Stimulated activated CD8-positive, alpha-beta memory T cell treated with anti-CD3 and anti-CD28 coated beads, Interleukin-7, amount 100 ng/mL, for 48 hours (primary cell): ENCODE results near the gene PGF.

Experiments
- DNase-seq, 2 donors: peaks; one replicate each; pipeline ENCODE4 v3.0.0-alpha.2; 2020; ENCODE audit warnings: low read depth in 1 of 2; ENCODE audit errors: extremely low read depth in 1 of 2

Gene PGF

GRCh38 chr14:74979029-74979428, 23.6 kb upstream of the PGF start:
- DNase-seq: no peak

GRCh38 chr14:74978416-74978947, 23.1 kb upstream of the PGF start:
- no peak for DNase-seq

- no peak for DNase-seq
These were observed 22.5 kb upstream of the PGF start for GRCh38 chr14:74977901-74978385.

- DNase-seq: no peak
These were observed 21.9 kb upstream of the PGF start for GRCh38 chr14:74977164-74977900.

- DNase-seq: no peak
These were observed 21.1 kb upstream of the PGF start for GRCh38 chr14:74976264-74977113.

DNA sequence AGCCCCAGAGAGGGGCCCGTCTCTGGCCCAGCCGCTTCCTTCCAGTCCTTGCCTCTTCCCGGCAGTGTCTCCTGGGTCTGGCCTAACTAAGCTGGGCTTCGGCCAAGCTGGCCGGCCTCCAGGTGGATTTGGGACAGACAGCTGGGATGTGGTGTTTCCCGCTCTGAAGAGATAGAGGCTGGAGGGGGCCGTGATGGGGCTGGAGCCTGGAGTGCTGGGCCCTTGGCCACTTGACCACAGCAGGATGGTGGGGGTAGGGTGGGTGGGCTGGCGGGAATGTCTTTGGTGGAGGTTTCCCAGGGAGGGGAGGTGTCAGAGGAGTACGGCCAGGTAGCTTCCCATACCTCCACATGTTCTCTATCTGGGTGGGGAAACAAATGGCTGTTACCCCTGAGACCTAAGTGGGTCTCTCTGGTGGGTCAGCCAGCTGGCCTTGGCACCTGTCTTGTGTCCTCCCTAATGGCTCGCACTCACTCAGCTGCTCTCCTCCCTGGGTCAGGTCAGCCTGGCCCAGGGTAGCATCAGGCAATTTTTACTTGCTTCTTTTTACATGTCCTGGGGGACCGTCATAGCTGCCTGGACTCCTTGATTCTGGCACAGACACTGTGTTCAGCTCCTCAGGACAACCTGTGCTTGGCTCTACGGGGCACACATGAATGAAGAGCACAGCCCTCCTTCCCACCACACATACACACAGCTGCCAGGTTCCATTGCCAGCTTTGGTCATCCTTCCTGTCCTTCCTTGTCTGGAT, 19.8 kb upstream of the PGF start:
- no peak for DNase-seq

GRCh38 chr14:74974364-74975058, 19.1 kb upstream of the PGF start:
- no peak for DNase-seq

- DNase-seq: no peak
These were observed 18.5 kb upstream of the PGF start for GRCh38 chr14:74973905-74974363.

DNA sequence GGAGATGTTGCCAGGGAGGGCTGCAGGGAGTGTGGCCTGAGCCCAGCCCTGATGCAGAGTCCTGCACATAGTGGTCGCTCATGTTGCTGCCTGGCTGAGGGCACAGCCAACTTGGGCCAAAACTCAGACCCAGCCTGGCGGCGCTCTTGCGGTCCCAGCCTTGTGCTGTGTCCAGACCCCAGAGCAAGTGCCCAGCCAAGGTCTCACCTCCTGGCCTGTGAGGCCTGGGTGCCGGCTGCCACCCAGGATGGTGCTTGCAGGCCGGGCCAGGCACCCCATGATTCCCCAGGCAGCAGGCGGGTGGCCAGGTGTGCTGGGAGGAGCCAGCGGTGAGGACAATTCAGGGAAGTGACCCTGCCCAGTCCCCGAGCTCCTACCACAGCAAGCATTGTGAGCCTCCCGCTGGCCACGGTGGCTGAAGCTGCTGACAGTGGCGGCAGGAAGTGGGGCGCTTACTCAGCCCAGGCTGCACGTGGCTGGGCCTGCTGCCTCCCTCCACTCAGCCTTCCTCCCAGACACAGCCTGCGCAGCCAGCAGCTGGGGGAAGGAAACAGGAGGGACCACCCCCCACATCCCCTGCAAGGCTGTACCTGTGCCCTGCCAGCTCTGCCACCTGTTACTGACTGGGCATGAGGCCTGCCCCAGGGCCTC, 17.7 kb upstream of the PGF start:
- DNase-seq: peak in 1 of 2 donors; percentile 22

- no peak for DNase-seq
These were observed 13.4 kb upstream of the PGF start for GRCh38 chr14:74968811-74969210.

- no peak for DNase-seq
These were observed 10.2 kb upstream of the PGF start for GRCh38 chr14:74965486-74966153.

DNA sequence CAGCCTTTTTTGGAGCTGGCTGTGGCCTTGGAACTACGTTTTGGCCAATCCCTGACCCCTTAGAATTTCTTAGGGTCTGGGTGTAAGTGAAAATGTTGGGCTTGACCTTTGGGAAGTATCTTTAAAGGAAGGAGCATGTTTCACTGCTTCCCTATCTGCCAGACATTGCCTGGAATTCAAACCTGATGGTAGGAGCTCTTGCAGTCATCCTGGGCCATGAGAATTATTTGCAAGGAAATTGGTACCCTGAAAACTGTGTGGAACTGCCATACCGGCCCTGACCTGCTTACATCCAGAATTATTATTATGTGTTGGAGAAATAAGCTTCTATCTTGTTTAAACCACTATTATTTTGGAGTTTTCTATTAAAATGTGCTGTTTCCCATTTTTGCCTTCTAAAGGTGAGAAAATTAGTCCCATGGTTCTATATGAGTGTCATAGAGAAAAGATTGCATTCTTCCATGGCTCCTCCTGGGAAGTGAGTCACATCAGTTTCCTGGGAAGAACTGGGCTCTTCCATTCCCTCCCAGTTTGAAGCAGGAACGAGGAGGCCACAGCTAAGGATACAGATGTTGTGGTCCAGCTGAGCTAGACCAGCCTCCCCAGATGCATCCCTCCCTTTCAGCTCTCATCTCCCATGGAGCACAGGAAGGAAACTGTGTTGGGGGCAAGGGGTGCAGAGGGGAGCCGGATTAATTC, 9.5 kb upstream of the PGF start:
- DNase-seq: no peak

- DNase-seq: no peak
These were observed 8.4 kb upstream of the PGF start for GRCh38 chr14:74963705-74964271.

DNA sequence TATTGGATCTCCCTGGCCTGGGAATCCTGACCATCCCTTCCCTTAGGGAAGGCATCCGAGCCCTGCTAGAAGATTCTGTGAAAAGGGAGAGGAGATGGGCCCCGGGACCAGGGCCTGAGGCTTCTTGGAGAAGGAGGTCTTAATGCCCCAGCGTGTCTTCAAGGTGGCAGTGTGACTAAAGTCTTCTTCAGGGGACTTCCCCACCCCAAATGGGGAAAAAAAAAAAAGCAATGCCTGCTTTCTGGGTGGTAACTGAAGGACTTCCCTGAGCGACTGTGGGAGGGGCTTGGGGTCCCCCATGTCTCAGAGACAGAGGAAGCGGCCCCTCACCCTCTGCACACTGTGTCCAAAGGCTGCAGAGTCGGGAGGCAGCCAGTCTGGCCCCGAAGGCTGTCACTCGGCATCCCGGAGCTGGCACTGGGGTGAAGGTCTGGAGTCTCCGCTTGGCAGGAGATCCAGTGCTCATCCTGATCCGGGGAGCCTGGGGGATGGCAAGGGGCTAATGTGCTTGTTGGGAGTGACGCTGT, 7.8 kb upstream of the PGF start:
- no peak for DNase-seq

DNA sequence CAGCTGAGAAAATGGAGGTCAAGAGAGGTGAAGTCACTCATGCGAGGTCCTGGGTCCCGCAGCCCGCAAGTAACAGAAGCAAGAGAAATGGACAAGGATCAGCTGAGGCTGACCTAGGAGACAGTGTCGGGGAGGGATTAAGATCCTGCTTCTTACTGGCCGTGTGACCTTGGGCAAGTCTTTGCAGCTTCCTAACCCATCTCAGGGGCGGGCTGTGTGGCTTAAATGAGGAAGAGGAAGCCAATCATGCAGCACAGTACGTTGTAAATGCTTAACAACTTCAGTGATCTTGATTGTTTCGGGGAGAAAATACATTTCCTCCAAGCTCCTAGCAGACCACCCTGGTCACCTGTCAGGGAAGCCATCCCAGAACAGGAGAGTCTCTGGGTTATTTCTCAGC, 7.1 kb upstream of the PGF start:
- DNase-seq: no peak

- no peak for DNase-seq
These were observed 6.6 kb upstream of the PGF start for GRCh38 chr14:74962046-74962445.

- DNase-seq: no peak
These were observed 6.0 kb upstream of the PGF start for GRCh38 chr14:74961238-74961911.

GRCh38 chr14:74960736-74961135, 5.3 kb upstream of the PGF start:
- DNase-seq: no peak
